Measurements from ENCODE around the gene POLDIP2.

Gene POLDIP2

GRCh38 chr17:28335201-28335958 is 21.9 kb downstream of the POLDIP2 start, which contains the start of the genes IFT20 and TNFAIP1:
Gene IFT20 (minus strand): TSS chr17:28335472. CDS start chr17:28331985, 3,487 bp downstream.
Gene TNFAIP1 (plus strand): TSS chr17:28335761. CDS start chr17:28339522, 3,761 bp downstream.
- peak; percentile 98 for DNase-seq

GRCh38 chr17:28334666-28335200 is 22.6 kb downstream of the POLDIP2 start:
- DNase-seq = no peak

GRCh38 chr17:28334171-28334570 is 23.2 kb downstream of the POLDIP2 start:
- DNase-seq = no peak

- DNase-seq = no peak
Measured at GRCh38 chr17:28333083-28333746, 24.1 kb downstream of the POLDIP2 start.

GRCh38 chr17:28331891-28332420 is 25.4 kb downstream of the POLDIP2 start:
- DNase-seq = no peak

- DNase-seq = no peak
Measured at GRCh38 chr17:28330671-28331070, 26.7 kb downstream of the POLDIP2 start.

GRCh38 chr17:28328325-28328724 is 29.0 kb downstream of the POLDIP2 start:
- DNase-seq = no peak

- DNase-seq = no peak
Measured at GRCh38 chr17:28327709-28328108, 29.6 kb downstream of the POLDIP2 start.

GRCh38 chr17:28327031-28327607 is 30.2 kb downstream of the POLDIP2 start:
- DNase-seq = no peak

- no peak for DNase-seq
Measured at GRCh38 chr17:28326114-28326513, 31.2 kb downstream of the POLDIP2 start.

GRCh38 chr17:28325211-28325610 is 32.1 kb downstream of the POLDIP2 start:
- no peak for DNase-seq

GRCh38 chr17:28324781-28325180 is 32.5 kb downstream of the POLDIP2 start:
- DNase-seq = no peak

GRCh38 chr17:28324267-28324745 is 33.0 kb downstream of the POLDIP2 start:
- DNase-seq = no peak

- DNase-seq = no peak
Measured at GRCh38 chr17:28320215-28321061, 36.9 kb downstream of the POLDIP2 start.

GRCh38 chr17:28319598-28319935 is 37.8 kb downstream of the POLDIP2 start:
- DNase-seq = no peak

- peak; percentile 67 to 92 for DNase-seq
Measured at GRCh38 chr17:28318759-28319597, 38.3 kb downstream of the POLDIP2 start, which contains the start of gene TMEM97. Gene TMEM97 (plus strand): TSS chr17:28319200. CDS start chr17:28319240, 40 bp downstream.

- DNase-seq = no peak
Measured at GRCh38 chr17:28317966-28318758, 39.2 kb downstream of the POLDIP2 start.

- no peak for DNase-seq
Measured at GRCh38 chr17:28317099-28317965, 40.0 kb downstream of the POLDIP2 start.

Data from cerebellar nuclear complex (tissue), 1 donor.